GM21717 (cell line): Measurements from ENCODE around the gene WNT16.
"Not testable (repeated sequence)": the region's sequence is repeated elsewhere in the genome, so short reads cannot be mapped to it uniquely, and the experiment has no call there.

Source experiments
- ATAC-seq: cut with Tn5 transposase; IDR thresholded peaks from one replicate; pipeline ENCODE4 v1.9.1; 2021; ENCODE audit warnings: mild to moderate bottlenecking, moderate library complexity; ENCODE audit not compliant: unreplicated experiment

The WNT16 gene

GRCh38 chr7:121328508-121329190, at the start of gene WNT16:
Gene WNT16 (plus strand): TSS chr7:121329000. CDS start chr7:121329293, 293 bp downstream.
- ATAC-seq = no peak

GRCh38 chr7:121279060-121279620, 49.7 kb upstream of the WNT16 start:
- peak; percentile 6 for ATAC-seq

GRCh38 chr7:121279822-121280221, 49.0 kb upstream of the WNT16 start:
- ATAC-seq = no peak

GRCh38 chr7:121280656-121281055, 48.1 kb upstream of the WNT16 start:
- no peak for ATAC-seq

GRCh38 chr7:121282129-121282528, 46.7 kb upstream of the WNT16 start:
- no peak for ATAC-seq

- ATAC-seq = no peak
These were observed 43.6 kb upstream of the WNT16 start for GRCh38 chr7:121285066-121285667.

- no peak for ATAC-seq
These were observed 42.6 kb upstream of the WNT16 start for GRCh38 chr7:121286186-121286585.

- no peak for ATAC-seq
These were observed 41.8 kb upstream of the WNT16 start for GRCh38 chr7:121286742-121287734.

GRCh38 chr7:121288894-121289293, 39.9 kb upstream of the WNT16 start:
- no peak for ATAC-seq

GRCh38 chr7:121289930-121290329, 38.9 kb upstream of the WNT16 start:
- ATAC-seq = not testable (repeated sequence)

GRCh38 chr7:121294448-121294992, 34.3 kb upstream of the WNT16 start:
- no peak for ATAC-seq

- ATAC-seq = no peak
These were observed 31.0 kb upstream of the WNT16 start for GRCh38 chr7:121297843-121298242.

GRCh38 chr7:121298831-121299239, 30.0 kb upstream of the WNT16 start:
- ATAC-seq = no peak

GRCh38 chr7:121300685-121301420, 27.9 kb upstream of the WNT16 start:
- ATAC-seq = no peak

GRCh38 chr7:121301446-121302213, 27.2 kb upstream of the WNT16 start:
- no peak for ATAC-seq

GRCh38 chr7:121302214-121302745, 26.5 kb upstream of the WNT16 start:
- peak; percentile 97 for ATAC-seq

- ATAC-seq = no peak
These were observed 25.2 kb upstream of the WNT16 start for GRCh38 chr7:121303422-121304101.

- no peak for ATAC-seq
These were observed 24.6 kb upstream of the WNT16 start for GRCh38 chr7:121304102-121304658.
